Prostate gland (tissue), 2 donors: ENCODE data around the gene RNF10.

Experiments used
- CTCF ChIP-seq, 4 experiments: fragments of 200-600 bp in 2 of 4; fragments of 450-650 bp in 2 of 4; sonication (generic) in 2 of 4; IDR thresholded peaks; 1 replicate in 3 of 4; 2 replicates in 1 of 4; pipeline ENCODE4 v1.5.1; 2016 to 2019; ENCODE audit warnings: antibody characterized with exemption in 4 of 4, mild to moderate bottlenecking in 2 of 4, moderate library complexity in 2 of 4
- POLR2AphosphoS5 ChIP-seq: sonication (generic); formaldehyde crosslinking; IDR thresholded peaks from one replicate; pipeline ENCODE4 v1.6.1; 2017; ENCODE audit warnings: antibody characterized with exemption

DNA sequence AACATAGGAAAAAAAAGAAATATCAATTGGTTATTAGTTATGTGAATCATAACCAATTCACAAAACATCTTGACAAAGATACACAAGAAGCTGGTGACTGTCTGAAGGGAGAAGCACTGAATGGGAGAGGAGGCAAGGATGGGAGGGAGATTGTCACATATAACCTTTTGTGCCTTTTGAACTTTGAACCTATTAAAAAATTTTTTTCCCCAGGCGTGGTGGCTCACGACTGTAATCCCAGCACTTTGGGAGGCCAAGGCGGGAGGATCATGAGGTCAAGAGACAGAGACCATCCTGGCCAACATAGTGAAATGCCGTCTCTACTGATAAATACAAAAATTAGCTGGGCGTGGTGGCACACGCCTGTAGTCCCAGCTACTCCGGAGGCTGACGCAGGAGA lies 25.6 kb upstream of the RNF10 start:
- TF ChIP-seq CTCF (IDR thresholded peaks at IDR 0.05): no peak
- no peak for TF ChIP-seq POLR2AphosphoS5
